Stimulated activated CD8-positive, alpha-beta memory T cell treated with anti-CD3 and anti-CD28 coated beads, Interleukin-12 subunit alpha, Interleukin-12 subunit beta, amount 100 ng/mL, for 4 hours (primary cell): ENCODE data around the gene PDZD8.
"Not testable (repeated sequence)": the region's sequence is repeated elsewhere in the genome, so short reads cannot be mapped to it uniquely, and the experiment has no call there.

Experiments used
- DNase-seq: peaks from one replicate; pipeline ENCODE4 v3.0.0-alpha.2; 2020; ENCODE audit warnings: low read depth

Gene PDZD8

DNA sequence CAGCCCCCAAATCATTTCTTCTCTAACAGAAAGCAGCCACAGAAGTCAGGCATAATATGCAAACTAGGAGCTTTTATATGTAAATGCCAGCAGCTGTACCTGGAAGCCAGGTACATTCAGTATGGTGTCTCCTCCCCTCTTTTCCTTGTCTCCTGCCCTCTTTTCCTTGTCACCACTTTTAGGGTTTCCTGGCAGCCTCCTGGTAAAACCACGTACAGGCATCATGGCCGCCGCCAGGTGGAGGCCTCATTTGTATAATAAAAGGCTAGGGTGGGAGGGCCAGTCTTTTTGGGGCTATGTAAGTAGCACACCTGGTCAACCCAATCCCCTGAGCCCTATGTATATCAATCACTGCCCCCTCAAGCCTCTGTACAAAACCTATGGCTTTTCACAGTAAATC lies 28.7 kb downstream of the PDZD8 start:
- no peak for DNase-seq

- DNase-seq, result no peak
Measured at GRCh38 chr10:117345143-117345542, 30.1 kb downstream of the PDZD8 start.

GRCh38 chr10:117342641-117343040 lies 32.6 kb downstream of the PDZD8 start:
- DNase-seq, result no peak

GRCh38 chr10:117341061-117341460 lies 34.2 kb downstream of the PDZD8 start:
- DNase-seq, result no peak

- DNase-seq, result no peak
Measured at GRCh38 chr10:117339979-117340378, 35.3 kb downstream of the PDZD8 start.

DNA sequence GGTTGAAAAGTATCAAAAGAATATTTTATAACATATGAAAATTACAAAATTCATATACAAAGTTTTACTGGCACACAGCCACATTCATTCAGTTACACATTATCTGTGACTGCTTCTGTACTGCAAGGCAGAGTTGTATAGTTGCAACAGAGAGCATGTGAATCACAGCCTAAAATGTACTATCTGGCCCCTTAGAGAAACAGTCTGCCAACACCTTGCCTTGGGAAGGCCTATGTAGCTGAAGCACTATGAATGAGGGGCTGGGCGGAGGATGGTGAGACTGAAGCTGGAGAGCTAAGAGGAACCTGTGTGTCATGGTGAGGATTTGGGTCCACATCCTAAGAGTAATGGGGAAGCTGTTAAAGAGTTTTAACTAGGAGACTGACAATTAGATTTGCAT lies 35.7 kb downstream of the PDZD8 start:
- DNase-seq, result no peak

DNA sequence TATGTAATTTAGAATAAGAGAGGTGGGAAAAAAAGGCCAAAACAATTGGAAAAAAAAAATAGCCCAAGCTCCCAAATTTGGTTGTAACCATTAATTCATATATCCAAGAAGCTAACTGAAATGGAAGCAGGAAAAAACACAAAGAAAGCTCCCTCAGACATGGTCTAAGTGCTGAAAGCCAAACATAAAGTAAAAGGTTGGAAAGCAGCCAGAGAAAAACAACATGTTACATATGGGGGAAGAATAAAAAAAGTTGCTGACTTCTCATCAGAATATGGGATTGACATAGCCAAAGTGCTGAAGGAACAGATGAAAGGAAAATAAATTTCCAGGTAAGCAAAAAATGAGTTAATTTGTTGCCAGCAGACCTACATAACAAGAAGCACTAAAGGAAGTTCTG lies 40.3 kb downstream of the PDZD8 start:
- no peak for DNase-seq

DNA sequence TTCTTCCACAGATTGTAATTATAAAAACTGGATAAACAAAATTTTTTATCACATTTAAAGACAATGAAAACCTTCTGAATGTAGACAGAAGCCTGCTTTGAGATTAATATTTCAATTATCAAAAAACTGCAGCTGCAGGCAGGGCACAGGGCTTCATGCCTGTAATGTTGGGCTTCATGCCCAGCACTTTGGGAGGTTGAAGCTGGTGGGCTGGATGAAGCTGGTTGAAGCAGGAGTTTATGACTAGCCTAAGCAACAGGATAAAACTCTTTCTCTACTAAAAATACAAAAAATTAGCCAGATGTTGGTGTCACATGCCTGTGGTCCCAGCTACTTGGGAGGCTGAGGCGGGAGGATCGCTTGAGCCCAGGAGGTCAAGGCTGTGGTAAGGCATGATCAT lies 41.2 kb downstream of the PDZD8 start:
- no peak for DNase-seq

DNA sequence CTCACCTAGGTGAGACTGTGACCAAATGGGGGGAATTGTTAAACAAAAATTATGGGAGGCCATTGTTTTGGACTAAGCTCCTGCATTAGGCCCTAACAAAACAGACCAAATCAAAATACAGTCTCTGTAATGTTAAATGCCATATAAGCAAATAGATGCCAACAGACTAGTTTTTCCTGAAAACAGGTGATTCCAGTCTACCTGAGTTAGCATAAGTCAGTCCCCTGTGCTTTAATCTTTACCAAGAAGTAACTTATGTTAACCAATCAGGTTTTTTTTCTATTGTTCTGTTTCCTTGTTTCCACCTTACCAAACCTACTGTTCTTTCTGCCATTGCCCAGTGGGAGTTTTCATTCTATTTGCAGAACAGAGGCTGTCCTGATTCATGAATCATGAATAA lies 48.0 kb downstream of the PDZD8 start:
- DNase-seq, result no peak

DNA sequence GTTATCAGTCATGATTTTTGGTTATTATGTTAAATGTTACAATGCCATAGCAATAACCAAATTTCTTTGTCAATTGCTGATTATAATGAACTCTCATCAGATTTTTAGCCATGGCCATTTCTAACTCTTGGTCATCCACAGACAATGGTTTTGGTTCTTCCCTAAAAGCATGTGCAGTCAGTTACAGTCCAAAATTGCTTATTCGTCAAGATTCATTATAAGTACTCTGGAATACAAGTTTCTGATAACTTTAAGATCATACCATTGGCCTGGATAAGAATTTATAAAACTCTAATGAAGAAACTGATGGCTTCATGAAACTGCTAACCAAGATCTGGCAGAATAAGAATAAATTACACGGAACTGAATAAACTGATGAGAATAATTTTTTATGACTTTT lies 50.9 kb downstream of the PDZD8 start:
- no peak for DNase-seq

GRCh38 chr10:117322260-117322659 lies 53.0 kb downstream of the PDZD8 start:
- no peak for DNase-seq

DNA sequence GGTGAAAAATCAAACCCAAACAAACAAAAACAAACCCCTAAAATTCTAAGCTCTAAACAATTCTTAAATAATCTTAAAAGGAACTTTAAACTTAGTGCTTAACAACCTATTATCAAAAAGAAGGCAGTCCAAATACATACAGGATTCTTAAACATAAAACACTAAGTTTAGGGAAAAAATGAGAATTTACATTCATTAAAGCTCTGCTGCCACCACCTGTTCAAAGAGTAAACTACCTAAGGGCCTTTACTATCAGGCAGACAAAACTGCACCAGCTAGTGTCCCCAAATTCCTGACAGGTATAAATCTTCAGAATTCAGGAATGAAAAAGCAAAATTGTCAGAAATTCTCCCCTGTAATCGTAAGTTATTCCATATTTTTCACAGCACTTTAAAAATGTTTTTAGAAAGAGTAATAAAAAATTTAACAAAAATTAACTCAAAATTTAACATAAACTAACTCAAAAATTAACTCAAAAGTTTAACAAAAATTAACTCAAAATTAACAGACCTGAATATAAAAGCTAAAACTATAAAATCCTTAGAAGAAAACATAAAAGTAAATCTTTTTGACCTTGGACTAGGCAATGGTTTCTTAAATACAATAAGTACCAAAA lies 55.1 kb downstream of the PDZD8 start:
- DNase-seq, result no peak

GRCh38 chr10:117318909-117319308 lies 56.3 kb downstream of the PDZD8 start:
- DNase-seq, result no peak

GRCh38 chr10:117316701-117317100 lies 58.5 kb downstream of the PDZD8 start:
- DNase-seq, result no peak

DNA sequence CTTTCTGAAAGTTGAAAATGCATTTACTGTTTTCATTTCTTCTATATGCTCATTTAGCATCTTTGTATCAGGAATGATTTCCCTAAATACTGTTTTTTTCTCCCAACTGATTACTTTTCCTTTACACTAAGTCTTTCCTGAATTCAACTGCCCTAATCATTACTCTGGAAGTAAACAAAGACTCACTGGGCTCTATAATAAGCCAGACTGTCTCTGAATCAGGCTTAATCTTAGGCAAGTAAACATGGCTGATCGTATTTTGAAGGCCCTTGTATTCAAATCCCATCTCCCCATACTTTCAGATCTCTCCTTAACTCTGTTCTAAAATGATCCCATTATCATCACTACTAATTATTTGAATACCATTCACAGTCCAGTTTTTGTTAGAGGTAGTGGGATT lies 61.6 kb downstream of the PDZD8 start:
- DNase-seq, result no peak

GRCh38 chr10:117312430-117312829 lies 62.8 kb downstream of the PDZD8 start:
- no peak for DNase-seq

- DNase-seq, result no peak
Measured at GRCh38 chr10:117311261-117311660, 64.0 kb downstream of the PDZD8 start.

GRCh38 chr10:117306674-117307073 lies 68.6 kb downstream of the PDZD8 start:
- no peak for DNase-seq

GRCh38 chr10:117303451-117303850 lies 71.8 kb downstream of the PDZD8 start:
- not testable (repeated sequence) for DNase-seq

DNA sequence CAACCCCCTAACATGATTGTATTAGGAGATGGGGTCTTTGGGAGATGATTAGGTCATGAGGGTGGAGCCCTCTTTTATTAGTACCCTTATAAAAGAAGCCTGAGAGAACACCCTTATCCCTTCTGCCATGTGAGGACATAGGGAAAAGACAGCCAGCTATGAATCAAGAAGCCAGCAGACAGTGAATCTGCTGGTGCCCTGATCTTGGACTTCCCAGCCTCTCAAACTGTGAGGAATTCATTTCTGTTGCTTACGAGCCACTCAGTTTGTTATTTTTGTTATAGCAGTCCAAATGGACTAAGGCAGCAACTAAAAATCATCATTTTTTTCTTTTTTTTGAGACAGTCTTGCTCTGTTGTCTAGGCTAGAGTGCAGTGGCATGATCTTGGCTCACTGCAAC lies 74.6 kb downstream of the PDZD8 start:
- DNase-seq, result no peak

GRCh38 chr10:117299435-117299834 lies 75.8 kb downstream of the PDZD8 start:
- DNase-seq, result no peak

DNA sequence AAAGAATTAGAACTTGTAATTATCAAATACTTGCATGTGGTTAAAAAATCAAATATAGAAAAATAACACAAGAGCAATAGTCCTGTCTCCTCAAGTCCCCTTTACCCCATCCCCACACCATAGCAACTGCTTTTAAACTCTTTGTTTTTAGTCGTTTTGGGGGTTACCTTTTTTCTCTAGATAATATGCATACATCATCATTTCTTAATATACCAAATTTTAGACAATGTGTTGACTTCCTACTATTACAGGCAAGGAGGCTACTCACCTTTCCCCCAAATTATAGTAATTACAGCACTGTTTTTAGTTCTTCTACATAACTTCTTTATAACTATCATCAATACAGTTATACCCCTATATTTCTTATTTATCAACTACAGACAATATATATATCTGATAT lies 77.0 kb downstream of the PDZD8 start:
- no peak for DNase-seq

GRCh38 chr10:117294735-117295134 lies 80.5 kb downstream of the PDZD8 start:
- no peak for DNase-seq

DNA sequence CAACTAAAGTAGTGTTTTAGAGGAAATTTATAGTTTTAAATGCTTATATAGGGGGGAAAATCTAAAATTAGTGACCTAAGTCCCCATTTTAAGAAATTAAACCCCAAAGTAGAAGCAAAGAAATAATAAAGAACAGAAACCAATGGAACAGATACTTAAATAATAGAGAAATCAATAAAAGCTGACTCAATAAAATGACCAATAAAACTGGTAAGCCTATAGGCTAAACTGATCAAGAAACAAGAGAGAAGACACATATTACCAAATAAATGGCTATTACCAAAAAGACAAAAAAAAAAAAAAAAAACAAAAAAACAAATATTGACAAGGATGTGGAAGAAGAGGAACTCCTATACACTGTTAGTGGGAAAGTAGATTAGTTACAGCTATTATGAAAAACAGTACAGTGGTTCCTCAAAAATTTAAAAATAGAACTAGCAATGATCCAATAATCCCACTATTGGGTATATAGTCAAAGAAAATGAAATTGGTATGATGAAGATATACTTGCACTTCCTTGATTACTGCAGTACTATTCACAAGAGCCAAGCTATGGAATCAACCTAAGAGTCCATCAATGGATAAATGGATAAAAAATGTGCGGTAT lies 81.1 kb downstream of the PDZD8 start:
- DNase-seq, result no peak
